MCF 10A (cell line): ENCODE data around the gene PROM1. TPM values are rescaled to one million over a fixed set of nuclear protein-coding genes. Genes with fewer than 3 reads are reported as not detected.

Source experiments
- BruUV-seq: library from RNA; stranded (reverse); fragments of 400-500 nt; replicated peaks from 2 replicates; lab custom pipeline; 2021; lab: Mats Ljungman, UMichigan
- CTCF ChIA-PET: fragments of 300-600 bp; sonication (Branson Sonifier 250); formaldehyde crosslinking; extraction: SDS; loops from one replicate; lab custom pipeline; 2021; ENCODE audit warnings: antibody characterized with exemption, inconsistent platforms; lab: Yijun Ruan, JAX
- POLR2A ChIA-PET: fragments of 300-600, 350-650 bp; sonication (Branson Sonifier 250); formaldehyde crosslinking; extraction: SDS; loops from one replicate; lab custom pipeline; 2020; ENCODE audit warnings: antibody characterized with exemption, inconsistent platforms; lab: Yijun Ruan, JAX
- DNase-seq: peaks from one replicate; pipeline ENCODE4 v3.0.0-alpha.2; 2018; ENCODE audit not compliant: unreplicated experiment
- H3K27ac Mint-ChIP-seq: one replicate; pipeline ENCODE4 v1.8.0; 2022; ENCODE audit warnings: mild to moderate bottlenecking, low read depth, mixed read lengths; ENCODE audit not compliant: unreplicated experiment
- H3K27me3 Mint-ChIP-seq: one replicate; pipeline ENCODE4 v1.8.0; 2022; ENCODE audit warnings: mixed read lengths; ENCODE audit not compliant: insufficient read depth, unreplicated experiment
- H3K36me3 Mint-ChIP-seq: one replicate; pipeline ENCODE4 v1.8.0; 2022; ENCODE audit warnings: mild to moderate bottlenecking, moderate library complexity, mixed read lengths; ENCODE audit not compliant: insufficient read depth, unreplicated experiment
- H3K4me1 Mint-ChIP-seq: one replicate; pipeline ENCODE4 v1.8.0; 2022; ENCODE audit warnings: mixed read lengths; ENCODE audit not compliant: insufficient read depth, unreplicated experiment
- H3K4me3 Mint-ChIP-seq: one replicate; pipeline ENCODE4 v1.8.0; 2022; ENCODE audit warnings: mild to moderate bottlenecking, moderate library complexity, mixed read lengths; ENCODE audit not compliant: unreplicated experiment
- H3K9me3 Mint-ChIP-seq: one replicate; pipeline ENCODE4 v1.8.0; 2022; ENCODE audit warnings: mixed read lengths; ENCODE audit not compliant: unreplicated experiment
- intact Hi-C: fragments of 100-400 bp; cut with micrococcal nuclease; formaldehyde crosslinking; loops from 2 replicates; pipeline ENCODE4 v1.14.1; 2022
- total RNA-seq: library from RNA; stranded (reverse); gene quantifications from 2 replicates; pipeline ENCODE4 v1.2.3, GENCODE V29; 2022
- TF ChIP-seq, protein P1 (sequence below): fragments of 200-600 bp; IDR thresholded peaks from one replicate; pipeline ENCODE4 v1.8.0; 2022; ENCODE audit warnings: antibody characterized with exemption, mild to moderate bottlenecking; ENCODE audit not compliant: unreplicated experiment

The PROM1 gene
- total RNA-seq, 1 experiment from 2014 or later = not detected

DNA sequence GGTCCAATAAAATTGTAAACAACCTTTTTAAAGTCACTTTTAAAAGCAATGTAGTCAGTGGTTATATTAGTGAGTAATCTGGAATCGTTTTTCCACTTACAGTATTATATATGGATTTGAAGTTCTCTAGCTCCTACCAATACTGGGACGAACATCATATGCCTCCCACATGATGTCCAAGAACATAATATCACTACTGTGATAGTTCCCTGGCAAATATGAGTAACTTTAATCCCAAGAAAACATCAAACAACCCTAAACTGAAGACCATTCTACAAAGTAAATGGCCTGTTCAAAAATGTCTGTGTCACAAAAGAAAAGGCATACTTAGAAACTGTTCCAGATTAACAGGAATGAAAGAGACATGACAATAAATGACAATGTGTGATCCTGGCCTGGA lies 67.3 kb downstream of the PROM1 start:
- Mint-ChIP-seq H3K27me3 (peaks cover 27% of the 10 kb centered on the region), H3K4me1 (no peaks in the 10 kb centered on the region), H3K9me3 (no peaks in the 10 kb centered on the region), H3K27ac (no peak overlapping the region), H3K36me3 (no peaks in the 10 kb centered on the region), H3K4me3 (no peak overlapping the region)
- intact Hi-C loops = no loop called here
- POLR2A ChIA-PET = no interaction called here
- BruUV-seq = no TSS peak
- CTCF ChIA-PET = interaction anchor here (0.5 to 1.2 kb wide), 6 partner anchors 9 to 341 kb away, joined by 3 to 5 read pairs (median 3); no protein-coding TSS in a partner anchor
- DNase-seq = no peak
- TF ChIP-seq, protein P1, sequence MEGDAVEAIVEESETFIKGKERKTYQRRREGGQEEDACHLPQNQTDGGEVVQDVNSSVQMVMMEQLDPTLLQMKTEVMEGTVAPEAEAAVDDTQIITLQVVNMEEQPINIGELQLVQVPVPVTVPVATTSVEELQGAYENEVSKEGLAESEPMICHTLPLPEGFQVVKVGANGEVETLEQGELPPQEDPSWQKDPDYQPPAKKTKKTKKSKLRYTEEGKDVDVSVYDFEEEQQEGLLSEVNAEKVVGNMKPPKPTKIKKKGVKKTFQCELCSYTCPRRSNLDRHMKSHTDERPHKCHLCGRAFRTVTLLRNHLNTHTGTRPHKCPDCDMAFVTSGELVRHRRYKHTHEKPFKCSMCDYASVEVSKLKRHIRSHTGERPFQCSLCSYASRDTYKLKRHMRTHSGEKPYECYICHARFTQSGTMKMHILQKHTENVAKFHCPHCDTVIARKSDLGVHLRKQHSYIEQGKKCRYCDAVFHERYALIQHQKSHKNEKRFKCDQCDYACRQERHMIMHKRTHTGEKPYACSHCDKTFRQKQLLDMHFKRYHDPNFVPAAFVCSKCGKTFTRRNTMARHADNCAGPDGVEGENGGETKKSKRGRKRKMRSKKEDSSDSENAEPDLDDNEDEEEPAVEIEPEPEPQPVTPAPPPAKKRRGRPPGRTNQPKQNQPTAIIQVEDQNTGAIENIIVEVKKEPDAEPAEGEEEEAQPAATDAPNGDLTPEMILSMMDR = no peak

DNA sequence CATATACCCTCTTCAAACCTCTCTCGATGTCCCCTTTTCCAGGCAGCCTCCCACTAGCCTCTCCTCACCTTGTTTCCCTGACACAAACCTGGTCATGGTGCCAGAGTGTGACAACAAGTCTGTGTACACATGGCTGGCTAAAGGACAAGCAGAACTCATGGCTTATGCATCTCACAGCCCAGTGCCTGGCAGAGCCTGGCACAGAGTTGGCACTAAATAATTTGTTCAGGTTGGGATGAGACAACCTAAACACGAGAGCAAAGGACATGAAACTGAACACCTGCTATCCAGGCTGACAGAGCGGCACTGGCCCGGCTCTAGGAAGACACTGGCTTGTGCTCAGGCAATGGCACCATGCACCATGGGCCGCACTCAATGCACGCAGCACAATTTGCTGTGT lies 72.7 kb downstream of the PROM1 start:
- CTCF ChIA-PET = interaction anchor here (3.5 kb wide), 1 partner anchor 10 kb away, joined by 12 read pairs; no protein-coding TSS in a partner anchor
- no peak for DNase-seq
- intact Hi-C loops = no loop called here
- H3K27me3 Mint-ChIP-seq = no peaks in the 10 kb centered on the region
- no TSS peak for BruUV-seq
- TF ChIP-seq, protein P1 = no peak
- H3K9me3 Mint-ChIP-seq = no peaks in the 10 kb centered on the region
- no peak overlapping the region for H3K27ac Mint-ChIP-seq
- no peaks in the 10 kb centered on the region for H3K4me1 Mint-ChIP-seq
- no peaks in the 10 kb centered on the region for H3K36me3 Mint-ChIP-seq
- POLR2A ChIA-PET = no interaction called here
- H3K4me3 Mint-ChIP-seq = no peak overlapping the region

DNA sequence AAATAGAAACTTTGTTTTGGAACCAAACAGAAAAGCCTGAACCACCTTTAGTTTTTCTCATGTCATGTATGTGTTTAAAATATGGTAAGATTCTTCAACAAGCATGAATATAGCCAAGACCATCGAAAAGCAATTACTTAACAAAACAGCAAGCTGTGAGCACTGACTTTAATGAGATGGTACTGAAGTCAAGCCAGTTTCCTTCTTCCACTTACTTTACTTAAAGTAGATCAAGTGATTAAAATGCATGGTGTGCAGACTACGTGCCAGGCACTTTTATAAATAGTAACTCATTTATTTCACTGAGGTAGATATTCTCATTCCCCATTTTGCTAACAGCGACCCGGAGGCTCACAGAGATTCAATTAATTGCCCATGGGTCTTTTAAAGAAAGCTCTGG lies 74.7 kb downstream of the PROM1 start:
- no TSS peak for BruUV-seq
- Mint-ChIP-seq H3K4me1 (no peaks in the 10 kb centered on the region), H3K36me3 (no peaks in the 10 kb centered on the region), H3K9me3 (no peaks in the 10 kb centered on the region), H3K27ac (no peak overlapping the region), H3K4me3 (no peak overlapping the region), H3K27me3 (no peaks in the 10 kb centered on the region)
- DNase-seq = no peak
- ChIA-PET CTCF (interaction anchor here (0.6 to 3.5 kb wide), 4 partner anchors 8 to 204 kb away, joined by 3 to 12 read pairs (median 5); no protein-coding TSS in a partner anchor), POLR2A (no interaction called here)
- TF ChIP-seq, protein P1 = no peak
- intact Hi-C loops = no loop called here

DNA sequence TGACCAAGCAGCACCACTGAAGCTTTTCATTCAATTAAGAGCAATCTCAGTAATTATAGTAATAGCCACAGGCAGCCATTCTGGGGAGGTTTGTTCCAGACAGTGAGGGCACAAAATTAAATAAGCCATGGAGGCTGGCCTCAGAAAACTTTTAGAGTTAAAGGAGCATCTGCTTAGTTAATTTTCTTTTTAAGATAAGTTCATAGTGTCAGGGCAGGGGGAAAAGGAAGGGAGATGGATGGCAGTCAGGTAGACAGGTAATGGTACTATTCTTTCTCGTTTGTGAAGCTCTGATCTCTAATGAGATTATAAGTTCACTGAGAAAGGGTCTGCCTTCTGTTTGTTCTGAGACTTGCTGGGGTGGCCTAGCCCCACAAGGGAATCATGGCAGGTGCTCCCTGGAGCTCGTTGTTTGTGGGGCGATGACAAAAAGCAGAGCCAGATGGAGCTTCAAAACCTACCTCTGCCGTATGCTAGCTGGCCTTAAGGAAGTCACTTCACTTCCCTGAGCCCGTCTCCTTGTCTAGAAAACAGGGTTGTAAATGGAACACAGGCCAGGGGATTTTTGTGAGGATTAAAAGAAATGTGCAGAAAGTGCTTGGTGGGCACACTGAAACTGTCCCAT lies 76.2 kb downstream of the PROM1 start:
- H3K27me3 Mint-ChIP-seq = no peaks in the 10 kb centered on the region
- TF ChIP-seq, protein P1 = no peak
- ChIA-PET CTCF (interaction anchor here (0.6 to 2.9 kb wide), 7 partner anchors 10 to 203 kb away, joined by 3 to 8 read pairs (median 5); no protein-coding TSS in a partner anchor), POLR2A (no interaction called here)
- BruUV-seq = no TSS peak
- no peak overlapping the region for H3K4me3 Mint-ChIP-seq
- H3K36me3 Mint-ChIP-seq = no peaks in the 10 kb centered on the region
- H3K4me1 Mint-ChIP-seq = no peaks in the 10 kb centered on the region
- no peaks in the 10 kb centered on the region for H3K9me3 Mint-ChIP-seq
- intact Hi-C loops = no loop called here
- no peak overlapping the region for H3K27ac Mint-ChIP-seq
- no peak for DNase-seq
